HK-2 (cell line): ENCODE measurements around the gene NEK7.
"Not testable (repeated sequence)": the region's sequence is repeated elsewhere in the genome, so short reads cannot be mapped to it uniquely, and the experiment has no call there.

ENCODE experiments used
- DNase-seq: peaks from one replicate; pipeline ENCODE4 v3.0.0-alpha.2; 2018; ENCODE audit not compliant: unreplicated experiment

Gene NEK7

DNA sequence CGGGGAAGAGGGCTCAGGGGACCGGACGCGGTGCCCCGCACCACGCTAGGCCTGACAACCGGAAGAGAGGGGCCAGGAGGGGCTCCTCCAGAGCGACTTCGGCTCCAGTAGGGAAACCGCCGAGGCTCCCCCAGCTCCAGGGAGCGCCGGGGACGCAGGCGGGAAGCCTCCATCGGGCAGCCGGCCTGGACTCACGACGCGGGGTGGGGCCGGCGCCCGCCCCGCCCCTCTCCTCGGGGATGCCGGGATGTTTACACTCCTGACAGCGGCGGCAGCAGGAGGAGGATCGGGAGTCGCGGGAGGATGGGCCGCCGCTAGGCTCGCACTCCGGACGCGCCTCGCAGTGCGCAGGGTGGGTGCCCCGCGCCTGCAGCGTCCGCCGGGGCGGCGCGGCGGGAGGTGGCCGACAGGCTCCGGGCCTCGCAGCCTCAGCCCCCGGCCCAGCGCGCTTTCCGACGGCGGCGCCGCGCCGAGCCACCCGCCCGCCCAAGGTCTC lies at the start of gene NEK7:
Gene NEK7, plus strand, starts transcription at position 254 of the 496 bp plus-strand sequence. CDS start 75,583 bp downstream, outside the sequence.
- peak; percentile 85 for DNase-seq

DNA sequence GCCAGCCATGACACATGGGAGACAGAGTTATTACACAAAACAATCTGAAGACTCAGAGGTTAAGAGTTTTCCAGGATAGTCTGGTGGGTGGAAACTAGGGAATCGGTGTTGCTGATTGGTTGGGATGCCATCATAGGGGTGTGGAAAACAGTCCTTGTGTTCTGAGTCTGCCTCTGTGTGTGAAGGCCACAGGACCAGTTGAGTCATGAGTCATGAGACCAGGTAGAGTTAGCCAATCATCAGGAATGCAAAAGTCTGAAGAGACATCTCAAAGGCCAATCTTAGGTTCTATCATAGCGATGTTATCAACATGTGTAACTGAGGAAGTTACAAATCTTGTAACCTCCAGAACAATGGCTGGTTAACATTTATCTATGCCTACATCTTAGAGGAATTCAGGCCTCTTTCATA lies 49.7 kb upstream of the NEK7 start:
- DNase-seq: no peak

DNA sequence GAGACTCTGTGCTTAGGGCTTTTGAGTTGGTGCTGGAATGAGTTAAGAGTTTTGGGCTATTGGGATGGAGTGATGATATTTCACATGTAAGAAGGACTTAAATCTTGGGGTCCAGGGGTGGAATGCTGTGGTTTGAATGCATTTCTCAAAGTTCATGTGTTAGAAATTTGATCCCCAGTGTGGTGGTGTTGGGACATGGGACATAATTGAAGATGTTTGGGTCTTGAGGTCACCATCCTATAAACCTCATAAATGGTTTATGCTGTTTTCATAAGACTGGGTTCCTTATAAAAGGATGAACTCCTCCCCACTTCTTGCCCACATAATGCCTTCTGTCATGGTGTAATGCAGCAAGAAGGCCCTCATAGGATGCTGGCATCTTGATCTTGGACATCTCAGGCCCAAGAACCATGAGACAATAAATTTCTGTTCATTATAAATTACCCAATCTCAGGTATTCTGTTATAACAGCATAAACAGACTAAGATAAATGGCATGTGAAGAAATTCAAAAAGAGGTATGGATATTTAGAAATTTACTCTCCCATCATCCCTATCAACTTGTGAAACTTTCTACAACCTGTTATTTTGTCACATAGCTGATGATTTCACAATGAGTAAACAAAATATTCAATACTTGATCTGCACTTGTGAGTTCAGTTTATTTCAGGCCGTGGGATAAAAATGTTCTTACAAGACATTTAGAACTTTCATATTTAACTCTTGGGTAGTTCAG lies 48.0 kb upstream of the NEK7 start:
- DNase-seq: no peak

DNA sequence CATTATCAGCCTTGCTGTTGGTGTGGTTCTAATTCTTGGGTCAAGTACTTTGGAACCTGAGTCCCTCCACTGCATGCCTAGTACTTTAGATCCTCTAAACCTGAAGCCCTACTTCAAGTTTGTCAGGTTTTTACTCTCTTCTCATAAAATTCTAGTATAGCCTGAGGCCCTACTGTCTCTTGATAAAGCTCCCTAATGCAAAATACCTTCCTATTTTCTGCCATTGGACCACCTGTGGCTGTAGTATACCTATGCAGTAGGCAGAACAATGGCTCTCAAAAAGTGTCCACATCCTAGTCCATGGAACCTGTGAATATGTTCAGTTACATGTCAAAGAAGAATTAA lies 47.5 kb upstream of the NEK7 start:
- DNase-seq: no peak

DNA sequence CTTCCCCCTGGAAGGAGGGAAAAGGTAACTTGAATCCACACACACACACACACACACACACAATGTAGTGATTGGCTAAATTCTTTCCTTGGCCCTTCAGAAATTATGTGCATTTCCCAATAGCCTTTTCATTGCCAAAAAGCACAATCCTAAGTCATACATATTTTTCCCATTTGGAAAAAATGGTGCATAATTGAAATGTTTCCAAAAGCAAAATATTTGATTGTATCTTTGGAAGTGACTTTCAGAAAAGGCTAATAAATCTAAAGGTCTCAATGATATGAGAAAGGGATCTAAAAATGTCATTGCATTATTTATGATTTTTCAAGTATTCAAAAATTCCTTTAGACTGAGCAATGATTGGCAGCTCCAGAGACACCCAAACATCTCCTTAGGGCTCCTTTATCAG lies 43.5 kb upstream of the NEK7 start:
- DNase-seq: no peak

DNA sequence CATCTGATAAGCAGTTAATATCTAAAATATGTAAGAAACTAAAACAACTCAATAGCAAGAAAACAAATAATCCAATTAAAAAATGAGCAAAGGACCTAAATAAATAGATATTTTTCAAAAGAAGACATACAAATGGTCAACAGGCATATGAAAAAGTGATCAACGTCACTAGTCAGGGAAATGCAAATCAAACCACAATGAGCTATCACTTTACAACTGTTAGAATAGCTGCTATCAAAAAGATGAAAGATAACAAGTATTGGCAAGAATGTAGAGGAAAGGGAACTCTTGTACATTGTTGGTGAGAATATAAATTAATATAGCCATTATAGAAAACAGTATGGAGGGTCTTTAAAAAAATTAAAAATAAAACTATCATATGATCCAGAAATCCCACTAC lies 40.7 kb upstream of the NEK7 start:
- DNase-seq: no peak

DNA sequence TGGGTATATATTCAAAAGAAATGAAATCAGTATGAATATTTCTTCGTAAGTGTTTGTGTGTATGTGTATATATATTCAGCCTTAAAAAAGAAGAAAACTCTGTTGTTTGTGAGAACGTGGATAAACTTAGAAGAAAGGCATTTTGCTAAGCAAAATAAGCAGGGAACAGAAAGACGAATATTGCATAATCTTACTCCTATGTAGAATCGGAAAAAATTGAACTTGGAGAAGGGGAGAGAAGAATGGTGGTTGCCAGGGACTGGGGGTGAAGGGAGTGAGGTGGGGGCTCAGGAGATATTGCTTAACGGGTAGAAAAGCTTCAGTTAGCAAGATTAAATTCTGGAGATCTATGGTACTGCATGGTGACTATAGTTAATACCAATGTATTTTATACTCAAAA lies 40.3 kb upstream of the NEK7 start:
- no peak for DNase-seq

DNA sequence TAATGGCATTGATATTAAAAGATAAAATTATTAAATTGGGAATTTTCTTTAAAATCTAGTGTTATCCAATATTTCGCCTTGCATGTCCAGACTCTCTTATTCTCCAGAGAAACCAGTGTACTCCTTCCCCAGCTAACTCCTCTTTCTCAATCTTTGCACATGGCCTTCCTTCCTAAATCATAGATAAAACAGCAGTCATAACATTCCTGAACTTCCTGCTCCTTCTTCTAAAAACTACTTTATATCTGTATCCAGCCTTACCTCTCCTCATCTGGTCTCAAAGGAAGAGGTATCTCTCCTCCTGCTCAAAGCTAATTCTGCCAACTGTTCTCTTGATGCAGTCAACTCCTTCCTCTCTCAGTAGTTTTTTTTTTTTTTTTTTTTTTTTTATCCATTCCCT lies 39.5 kb upstream of the NEK7 start:
- DNase-seq: no peak

DNA sequence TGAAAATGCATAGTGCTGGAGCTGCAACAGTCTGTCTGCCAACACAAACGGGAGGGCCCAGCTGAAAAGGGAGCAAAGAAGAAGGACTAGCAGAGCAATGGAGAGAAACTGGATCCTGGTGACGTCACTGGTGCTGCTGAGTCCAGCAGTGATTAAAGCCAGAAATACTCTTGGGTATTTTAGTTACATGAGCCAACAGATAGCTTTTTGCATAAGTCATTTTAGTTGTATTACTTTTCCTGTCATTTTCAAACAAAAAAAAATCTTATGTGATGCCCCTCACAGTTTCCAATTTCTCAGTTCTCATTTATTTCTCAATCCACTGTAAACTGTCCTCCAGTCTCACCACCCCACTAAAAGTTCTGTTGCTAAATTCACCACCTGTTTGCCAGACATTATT lies 38.7 kb upstream of the NEK7 start:
- no peak for DNase-seq

DNA sequence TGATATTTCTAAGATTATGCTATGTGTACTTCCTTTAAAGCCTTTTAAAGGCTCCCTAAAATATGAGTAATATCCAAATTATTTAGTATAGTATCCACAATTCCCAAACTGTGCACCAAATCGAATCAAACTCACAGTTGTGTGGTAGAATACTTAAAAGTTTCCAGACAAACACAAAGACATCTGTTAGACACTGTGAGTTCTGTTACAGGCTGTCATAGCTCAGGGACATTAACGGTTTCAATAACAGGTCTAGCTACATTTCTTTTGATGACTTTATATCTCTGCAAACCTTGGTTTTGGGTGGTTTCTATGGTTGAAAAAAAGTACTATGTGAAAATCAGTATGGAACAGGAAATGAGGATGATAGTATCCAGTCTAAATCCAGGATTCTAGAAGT lies 36.9 kb upstream of the NEK7 start:
- DNase-seq: no peak

DNA sequence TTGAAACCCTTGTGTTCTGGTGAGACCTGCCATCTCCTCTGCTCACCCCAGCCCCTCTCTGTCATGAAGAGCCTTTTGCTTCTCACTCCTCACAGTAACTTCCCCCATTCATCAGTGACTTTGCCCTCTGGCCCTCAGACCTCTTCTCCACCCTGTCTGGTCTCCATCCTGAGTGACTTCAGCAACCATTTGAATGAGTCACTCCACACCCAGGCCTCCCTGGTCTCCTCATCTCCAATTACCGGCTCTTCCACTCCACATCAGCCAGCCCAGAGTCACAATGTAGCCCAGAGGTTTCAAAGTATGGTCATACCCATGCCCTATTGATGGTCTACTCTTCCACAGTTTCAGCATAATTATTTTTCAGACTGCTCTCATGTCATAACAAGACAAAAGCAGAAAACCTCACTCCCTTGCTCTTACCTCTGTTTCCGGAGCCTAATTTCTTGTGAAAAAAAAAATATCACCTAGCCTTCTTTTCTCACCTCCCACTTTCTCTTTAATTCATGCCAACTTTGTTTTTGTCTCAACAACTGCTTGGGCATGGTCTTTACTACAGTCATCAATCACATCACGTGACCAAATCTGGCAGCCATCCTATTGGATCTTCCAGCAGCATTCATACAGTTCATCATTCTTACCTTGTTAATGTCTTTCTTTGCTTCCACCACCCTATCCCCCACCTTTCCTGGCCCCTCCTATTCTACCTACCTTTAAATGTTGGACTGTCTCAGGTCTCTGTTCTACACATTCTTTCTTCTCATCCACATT lies 35.6 kb upstream of the NEK7 start:
- DNase-seq: peak; percentile 52

DNA sequence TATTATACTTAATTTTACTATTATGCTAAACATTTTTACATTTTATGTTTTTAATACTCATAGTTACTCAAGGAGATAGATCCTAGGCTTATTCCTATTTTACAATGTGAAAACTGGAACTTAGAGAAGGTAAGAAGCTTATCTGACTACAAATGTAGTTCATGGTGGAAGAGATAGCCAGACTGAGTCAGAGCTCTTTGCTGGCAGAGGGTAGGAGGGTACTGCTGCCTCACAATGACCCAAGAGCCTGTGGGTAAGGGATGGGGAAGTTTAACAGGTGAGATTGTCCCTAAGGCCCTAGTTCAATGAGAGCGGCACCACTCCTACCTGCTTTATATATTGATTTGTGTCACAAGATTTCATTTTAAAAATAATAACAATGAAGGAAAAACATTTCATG lies 34.1 kb upstream of the NEK7 start:
- DNase-seq: no peak

DNA sequence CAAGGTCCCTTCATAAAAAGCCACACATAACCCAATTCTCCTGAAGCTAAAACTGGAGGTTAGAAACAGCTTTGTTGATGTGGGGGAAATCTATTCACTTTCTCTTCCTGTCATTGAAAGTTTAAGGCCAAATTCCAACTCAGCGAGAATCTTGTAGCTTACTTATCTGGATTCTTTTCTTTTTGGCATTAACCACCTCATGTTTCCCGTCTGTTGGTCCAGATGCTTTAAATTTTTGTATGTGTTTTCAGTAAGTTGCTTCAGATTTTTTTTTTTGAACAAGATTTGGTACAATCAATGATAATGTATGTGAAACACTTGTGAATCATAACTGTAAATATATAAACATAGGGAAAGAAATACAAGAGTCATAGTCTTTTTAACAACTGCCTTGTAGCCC lies 33.7 kb upstream of the NEK7 start:
- no peak for DNase-seq

DNA sequence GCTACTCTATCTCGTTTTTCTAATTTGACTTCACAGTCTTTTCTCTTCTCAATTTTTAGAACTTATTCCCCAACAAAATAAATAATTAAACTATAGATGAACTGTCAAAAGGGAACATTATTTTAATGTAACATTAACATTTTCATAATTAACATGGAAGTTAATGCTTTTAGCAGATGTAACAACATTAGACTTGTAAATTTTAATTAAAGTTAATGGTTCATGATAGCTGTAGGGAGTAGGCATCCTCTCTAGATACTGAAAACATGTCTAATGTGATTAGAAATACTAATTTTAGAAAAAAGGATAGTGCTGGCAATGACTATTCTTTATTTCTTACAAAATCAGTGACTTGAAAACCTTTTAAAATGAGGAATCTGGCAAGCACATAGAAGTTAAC lies 32.1 kb upstream of the NEK7 start:
- DNase-seq: no peak

DNA sequence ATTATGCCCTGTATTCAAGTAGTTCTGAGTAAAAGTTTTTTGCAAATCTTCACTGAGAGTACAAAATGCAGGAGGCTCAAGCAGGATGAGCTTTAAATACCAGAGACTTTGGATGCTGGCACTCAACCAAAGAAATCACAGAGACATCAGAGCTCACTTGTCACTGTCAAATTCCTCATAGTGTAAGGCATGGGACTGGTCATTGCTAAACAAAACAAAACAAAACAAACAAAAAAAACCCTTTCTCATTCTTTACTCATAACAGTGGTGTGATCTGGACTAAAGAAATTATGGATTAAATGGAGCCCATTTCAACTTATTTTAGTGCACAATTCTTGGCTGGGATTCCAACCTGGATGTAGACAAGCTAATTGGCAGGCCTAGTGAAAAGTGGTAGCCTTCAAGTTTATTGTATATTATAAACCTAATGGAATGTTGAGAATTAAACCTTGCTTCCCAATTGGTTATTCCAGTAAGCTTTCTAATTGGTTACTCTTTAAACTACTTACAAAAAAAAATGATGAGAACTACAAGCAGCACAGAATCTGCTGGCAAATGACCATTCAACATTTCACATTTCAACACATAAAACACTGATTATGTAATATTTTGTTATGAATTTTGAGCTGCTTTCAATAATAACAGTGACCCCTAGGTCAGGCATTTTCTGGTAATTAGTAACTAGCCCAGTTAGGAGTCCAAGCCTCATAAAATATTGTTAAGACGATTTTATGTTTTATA lies 30.6 kb upstream of the NEK7 start:
- DNase-seq: no peak

DNA sequence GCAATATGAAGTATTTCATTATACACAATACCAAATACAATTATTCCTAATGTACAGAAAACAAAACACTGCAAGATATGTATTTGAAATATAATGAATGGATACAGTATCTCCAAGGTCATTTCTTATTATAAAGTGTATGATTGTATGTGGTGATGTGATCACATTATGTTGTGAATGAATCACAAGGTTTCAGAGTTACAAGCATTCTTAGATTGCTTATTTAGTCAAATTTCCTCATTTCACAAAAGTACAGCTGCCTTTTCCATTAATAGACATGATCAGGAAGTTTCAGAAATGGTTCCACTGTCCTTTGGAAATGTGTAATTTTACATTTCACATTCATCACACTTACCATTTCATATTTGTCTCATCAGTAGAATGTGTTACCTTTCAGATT lies 28.3 kb upstream of the NEK7 start:
- no peak for DNase-seq

DNA sequence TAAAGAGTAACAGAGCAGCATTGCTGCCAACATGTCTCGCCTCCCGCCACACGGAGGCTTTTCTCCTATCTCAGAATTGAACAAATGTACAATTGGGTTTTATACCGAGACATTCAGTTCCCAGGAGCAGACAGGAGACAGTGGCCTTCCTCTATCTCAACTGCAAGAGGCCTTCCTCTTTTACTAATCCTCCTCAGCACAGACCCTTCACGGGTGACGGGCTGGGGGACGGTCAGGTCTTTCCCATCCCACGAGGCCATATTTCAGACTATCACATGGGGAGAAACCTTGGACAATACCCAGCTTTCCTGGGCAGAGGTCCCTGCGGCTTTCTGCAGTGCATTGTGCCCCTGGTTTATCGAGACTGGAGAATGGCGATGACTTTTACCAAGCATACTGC lies 26.7 kb upstream of the NEK7 start:
- not testable (repeated sequence) for DNase-seq

DNA sequence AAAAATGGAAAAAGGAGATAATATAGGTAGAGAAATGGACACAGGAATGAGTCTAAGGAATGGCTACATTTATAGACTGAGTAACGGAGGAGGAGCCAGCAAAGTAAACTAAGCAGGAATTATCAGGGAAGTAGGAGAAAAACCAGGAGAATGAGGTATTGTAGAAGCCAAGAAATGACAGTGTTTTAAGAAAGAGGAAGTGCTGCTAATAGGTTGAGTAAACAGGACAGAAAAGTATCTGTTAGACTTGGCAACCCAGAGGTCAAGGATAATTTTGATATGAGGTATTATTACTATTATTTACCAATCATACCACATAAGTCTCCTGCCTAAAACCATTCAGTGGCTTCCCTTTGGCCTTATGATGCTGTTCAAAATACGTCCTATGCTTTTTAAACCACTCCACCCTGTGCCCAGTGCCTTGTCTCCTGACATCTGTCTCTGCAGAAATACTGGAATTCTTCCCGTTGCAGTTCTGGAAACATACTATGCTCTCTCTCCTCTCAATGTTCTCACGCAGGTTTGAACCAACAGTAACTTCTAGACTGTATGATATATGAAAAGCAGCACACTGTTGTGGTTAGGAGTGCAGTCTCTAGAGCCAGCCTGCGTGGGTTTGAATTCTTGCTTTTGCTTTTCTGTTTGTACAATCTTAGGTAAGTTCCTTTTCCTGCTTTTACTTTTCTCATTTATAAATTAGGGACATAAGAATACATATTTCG lies 24.6 kb upstream of the NEK7 start:
- no peak for DNase-seq

DNA sequence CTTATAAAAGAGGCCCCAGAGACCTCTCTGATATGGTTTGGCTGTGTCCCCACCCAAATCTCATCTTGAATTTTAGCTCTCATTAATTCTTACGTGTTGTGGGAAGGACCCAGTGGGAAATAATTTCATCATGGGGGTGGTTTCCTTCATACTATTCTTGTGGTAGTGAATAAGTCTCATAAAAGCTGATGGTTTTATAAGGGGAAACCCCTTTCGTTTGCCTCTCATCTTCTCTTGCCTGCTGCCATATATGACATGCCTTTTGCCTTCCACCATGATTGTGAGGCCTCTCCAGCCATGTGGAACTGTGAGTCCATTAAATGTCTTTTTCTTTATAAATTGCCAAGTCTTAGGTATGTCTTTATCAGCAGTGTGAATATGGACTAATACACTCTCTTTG lies 22.5 kb upstream of the NEK7 start:
- DNase-seq: no peak

DNA sequence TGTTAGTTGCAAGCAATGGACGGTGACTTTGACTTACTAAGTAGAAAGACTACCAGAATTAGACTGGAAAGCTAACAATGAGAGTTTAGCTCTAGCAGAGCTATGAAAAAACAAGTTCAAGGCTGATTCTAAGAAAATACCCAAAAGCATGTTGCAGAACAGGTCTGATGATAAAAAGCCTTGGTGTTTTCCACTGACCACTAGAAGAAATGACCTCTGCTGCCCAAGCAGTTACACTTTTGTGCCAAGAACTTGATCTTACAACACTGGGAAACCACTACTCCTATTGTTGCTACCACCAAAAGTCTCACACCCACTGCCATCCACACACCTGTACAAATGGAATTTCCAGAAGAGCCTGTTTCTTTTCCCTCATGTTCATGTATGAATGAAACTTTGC lies 21.4 kb upstream of the NEK7 start:
- DNase-seq: no peak

DNA sequence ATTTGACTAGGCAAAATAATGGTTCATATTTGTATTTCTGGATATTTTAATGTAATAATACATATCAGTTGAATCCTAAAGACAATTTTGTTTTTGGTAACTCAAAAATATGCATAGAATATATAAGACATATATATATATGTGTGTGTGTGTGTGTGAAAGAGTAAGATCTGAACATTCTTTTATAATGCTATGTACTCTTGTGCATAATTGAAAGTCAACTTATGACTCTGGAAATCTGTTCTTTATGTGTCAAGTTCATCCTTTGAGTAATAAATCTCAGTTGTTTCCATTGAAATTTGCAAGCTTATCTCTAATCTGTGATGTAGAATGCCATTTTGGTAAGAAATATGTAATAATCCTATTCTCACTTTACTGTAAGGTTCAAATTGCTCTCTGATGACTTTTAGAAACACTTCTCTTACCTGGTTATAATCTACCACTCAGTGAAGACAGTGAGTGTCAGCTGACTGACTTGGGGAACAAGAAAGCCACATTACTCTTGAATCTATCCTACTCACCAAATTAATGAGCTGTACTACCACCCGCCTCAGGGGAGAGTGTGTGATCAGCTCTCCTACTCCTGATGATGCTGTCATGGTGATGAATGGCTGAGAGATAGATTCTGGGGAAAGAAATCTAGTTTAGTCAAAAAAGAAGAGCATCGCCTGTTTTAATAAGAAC lies 15.0 kb upstream of the NEK7 start:
- DNase-seq: no peak
